HG02623 (cell line): ENCODE results near the gene PRRT2.

Source experiments
- ATAC-seq: cut with Tn5 transposase; IDR thresholded peaks from one replicate; pipeline ENCODE4 v1.9.1; 2021; ENCODE audit warnings: moderate library complexity; ENCODE audit not compliant: unreplicated experiment

PRRT2 gene

DNA sequence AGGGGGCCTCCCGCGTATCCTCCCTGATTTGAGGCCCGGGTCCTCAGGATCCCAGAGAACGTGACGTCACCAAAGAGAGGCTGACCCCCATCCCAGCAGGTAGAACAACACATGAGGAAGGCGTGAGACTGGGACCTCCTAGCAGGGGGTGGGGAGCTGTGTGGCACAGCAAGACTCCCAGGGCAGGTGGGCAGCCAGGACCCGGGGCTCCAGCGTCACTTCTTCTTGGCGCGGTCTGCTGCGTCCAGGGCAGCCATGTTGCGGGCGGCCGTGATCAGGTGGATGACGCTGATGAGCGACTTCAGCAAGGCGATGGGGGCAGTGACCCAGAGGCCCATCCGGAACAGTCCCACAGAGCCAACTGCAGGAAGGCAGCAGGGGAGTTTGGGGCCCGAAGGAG lies 47.0 kb downstream of the PRRT2 start:
- no peak for ATAC-seq

DNA sequence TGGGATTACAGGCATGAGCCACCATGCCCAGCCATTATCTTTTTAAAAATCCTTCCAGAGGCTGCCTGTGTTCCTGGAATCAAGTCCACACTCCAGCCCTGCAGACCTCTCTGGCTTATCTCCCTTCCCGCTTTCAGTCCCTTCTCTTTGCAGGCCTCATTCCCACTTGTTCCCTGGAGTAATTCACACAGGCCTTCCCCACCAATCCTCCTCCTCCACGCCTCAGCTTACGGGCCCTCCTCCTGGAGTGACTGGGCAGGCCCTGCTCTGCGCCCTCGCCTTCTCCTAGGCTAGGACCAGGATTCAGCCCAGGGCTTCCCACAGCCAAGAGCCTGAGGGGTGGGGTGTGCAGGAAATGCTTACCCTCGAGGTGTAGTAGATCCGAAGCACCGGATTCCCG lies 48.2 kb downstream of the PRRT2 start:
- ATAC-seq, result no peak

DNA sequence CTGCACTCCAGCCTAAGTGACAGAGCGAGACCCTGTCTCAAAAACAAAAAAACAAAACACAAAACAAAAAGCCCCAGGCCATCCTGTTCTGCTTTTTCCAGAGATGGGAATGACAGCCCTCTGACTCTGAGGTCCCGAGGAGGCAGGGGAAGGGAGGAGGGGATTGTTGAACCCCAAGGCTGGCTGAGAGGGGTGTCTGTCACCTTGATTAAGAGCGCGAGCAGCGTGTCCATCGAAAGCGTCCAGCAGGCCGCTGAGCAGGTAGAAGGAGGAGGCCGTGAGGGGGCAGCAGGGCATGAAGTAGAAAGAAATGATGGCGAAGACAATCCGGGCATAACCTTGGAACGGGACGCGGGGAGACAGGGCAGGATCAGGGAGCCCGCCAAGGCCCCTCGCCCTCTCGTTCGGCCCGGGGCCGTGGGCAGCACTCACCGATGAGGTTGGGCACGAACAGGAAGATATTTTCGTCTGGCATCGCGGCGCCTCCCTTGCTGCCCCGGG lies 50.4 kb downstream of the PRRT2 start:
- peak; percentile 4 for ATAC-seq

DNA sequence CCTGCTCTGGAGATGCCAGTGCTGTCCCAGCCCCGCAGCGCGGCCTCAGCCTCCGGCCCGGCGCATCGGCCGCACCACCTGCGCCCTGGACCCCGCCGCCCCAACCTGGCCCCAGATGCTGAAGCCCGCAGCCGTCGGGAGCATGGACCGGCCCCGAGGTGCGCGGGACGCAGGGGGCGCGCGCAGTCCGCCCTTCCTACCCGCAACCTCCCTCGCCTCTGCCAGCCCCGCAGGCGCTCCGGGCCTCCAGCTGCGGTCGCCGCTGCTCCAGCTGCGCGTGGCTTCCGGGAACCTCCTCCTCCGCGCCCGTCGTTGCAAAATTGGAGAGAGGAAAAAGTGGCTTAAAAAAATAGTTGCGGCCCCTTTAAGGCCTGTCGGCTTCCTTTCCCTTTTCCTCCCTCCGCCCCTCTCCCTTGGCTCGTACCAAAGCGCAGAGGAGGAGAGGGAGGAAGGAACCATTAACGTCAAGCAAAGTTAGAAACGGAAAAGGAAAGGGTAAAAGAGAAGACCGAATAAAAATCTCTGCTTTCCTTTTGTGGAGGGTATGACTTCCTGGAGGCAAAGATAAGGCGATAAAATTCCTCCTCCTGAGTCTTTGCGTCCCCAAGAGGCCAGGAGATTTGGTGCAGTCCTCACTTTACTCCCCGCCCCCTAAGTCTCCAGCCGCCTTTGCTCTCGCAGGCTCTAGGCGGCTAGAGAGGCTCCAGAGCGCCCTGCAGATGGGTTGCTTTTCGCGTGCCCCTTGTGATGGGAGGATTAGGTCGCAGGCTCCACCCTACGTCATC lies 51.1 kb downstream of the PRRT2 start, which contains the start of gene CDIPT:
CDIPT (minus strand) TSS at position 343 of the 785 bp plus-strand sequence. CDS start 369 bp downstream, outside the sequence.
- peak; percentile 97 for ATAC-seq

DNA sequence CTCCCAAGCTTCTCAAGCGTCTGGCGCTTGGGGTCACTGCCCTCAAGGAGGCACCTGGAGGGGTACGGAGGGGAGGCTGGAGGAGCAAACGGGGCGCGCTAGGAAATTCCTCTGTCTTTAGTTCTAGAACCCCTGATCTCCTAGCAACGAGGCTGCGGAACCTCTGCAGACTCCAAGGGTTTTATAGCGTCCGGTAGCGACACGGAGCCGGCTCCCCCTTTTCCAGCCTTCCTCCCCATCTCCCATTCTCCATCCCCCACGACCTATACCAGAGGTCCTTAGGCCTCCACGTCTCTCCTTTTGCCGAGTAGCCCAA lies 51.6 kb downstream of the PRRT2 start:
- no peak for ATAC-seq

DNA sequence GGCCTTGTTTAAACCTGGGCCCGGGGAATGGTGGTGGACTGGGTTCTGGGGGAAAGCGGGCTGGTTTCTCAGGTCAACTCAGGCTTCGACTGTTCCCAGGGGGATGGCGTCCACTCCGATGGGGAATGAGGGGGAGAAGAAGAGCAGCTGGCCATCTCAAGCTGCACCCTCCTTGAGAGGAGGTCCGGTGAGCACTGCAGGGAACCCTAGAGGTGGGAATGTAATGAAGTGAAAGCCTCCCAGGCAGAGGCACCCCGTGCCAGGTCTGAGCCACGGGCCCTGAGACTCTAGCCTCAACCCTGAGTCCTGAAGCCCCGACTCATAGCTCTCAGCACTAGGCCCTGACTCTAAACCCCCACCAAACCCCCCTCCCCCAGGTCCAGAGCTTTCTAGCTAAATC lies 52.2 kb downstream of the PRRT2 start:
- no peak for ATAC-seq
